Activated naive CD4-positive, alpha-beta T cell (primary cell): ENCODE measurements around the gene ANKRD11.
"Not testable (repeated sequence)": the region's sequence is repeated elsewhere in the genome, so short reads cannot be mapped to it uniquely, and the experiment has no call there.

Experiments
- DNase-seq, 4 experiments: peaks; one replicate each; lab custom pipeline; 2025; lab: John Stamatoyannopoulos, UW

ANKRD11 gene

DNA sequence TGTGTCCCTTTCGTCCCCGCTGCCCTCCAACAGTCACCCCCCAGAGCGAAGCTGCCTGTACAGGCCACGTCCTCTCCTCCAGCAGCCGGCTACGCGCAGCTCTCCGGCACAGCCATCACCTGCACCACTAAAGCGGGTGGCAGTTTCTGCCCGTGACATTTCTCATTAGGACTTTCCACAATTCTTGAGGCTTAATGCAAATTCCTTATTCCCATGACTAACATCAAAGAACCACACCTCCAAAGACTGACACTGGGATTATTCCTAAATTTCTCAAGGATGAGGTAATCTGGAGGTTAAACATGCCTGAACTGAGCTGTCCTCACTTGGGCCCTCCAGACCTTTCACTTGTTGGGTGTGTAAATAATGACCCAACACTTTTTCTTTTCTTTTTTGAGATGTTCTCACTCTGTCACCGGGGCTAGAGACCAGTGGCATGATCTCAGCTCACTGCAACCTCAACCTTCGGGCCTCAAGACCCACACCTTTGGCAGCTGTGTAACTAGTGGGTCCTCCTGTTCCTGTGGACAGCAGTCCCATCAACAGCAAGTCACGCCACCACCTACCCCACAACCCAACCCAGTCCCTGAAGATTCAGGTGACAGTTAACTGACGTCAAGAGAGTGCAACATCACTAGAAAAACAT is 11.7 kb downstream of the ANKRD11 start:
- DNase-seq, result peak in 1 of 4 experiments; percentile 12

DNA sequence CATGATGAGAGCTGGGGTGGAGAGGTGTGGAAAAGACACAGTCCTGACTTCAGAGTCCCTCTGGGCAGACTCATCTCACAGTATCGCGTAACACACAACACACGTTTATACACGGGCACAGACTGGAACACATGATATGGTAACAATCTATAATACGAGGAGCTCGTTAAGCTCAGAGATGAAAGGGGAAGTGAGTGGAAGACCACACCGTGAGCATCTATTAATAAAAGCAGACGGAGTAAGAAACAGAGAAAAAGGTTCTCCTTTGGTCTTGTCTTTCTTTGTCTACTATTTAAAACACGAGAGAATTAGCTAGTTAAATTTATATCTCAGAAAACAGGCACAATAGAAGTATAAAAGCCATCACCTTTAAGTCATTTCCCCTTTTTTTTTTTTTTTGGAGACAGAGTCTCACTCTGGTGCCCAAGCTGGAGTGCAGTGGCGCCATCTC is 13.5 kb downstream of the ANKRD11 start:
- DNase-seq, result no peak

DNA sequence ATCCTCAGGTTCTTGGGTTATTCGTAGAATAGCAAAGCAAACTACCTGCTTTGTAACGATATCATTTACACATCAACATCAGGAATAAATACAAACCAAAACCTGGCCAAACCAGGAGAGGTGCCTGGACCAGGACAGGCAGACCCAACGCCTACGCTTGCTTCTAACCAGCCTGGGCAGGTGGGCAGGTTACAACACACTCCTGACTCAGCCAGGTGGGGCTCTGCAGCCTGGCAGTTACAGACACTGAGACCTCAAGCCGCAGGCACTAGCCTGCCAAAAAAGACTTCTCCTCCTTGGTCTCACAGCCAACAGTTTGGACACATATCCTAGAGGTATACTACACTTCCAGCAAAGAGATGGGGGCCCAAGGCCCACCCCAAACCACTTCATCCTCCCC is 14.0 kb downstream of the ANKRD11 start:
- DNase-seq, result no peak

DNA sequence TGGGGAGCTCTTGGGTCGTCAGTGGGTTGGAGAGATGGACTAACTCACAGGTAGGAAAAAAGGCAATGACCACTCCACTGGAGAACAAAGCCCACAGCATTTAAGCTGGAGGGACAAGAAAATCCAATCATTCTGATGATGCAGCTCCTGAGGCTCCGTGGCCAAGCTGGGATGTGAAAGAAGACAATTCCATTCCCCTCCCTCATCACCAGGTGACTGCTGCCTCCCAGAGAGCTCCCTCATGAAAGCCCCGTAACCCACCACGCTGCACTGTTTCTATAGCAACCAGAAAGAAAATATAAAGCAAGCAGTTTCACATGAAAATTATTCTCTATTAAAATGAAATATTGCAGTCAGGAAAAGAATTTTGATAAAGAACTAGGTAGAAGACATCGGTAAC is 15.2 kb downstream of the ANKRD11 start:
- no peak for DNase-seq

DNA sequence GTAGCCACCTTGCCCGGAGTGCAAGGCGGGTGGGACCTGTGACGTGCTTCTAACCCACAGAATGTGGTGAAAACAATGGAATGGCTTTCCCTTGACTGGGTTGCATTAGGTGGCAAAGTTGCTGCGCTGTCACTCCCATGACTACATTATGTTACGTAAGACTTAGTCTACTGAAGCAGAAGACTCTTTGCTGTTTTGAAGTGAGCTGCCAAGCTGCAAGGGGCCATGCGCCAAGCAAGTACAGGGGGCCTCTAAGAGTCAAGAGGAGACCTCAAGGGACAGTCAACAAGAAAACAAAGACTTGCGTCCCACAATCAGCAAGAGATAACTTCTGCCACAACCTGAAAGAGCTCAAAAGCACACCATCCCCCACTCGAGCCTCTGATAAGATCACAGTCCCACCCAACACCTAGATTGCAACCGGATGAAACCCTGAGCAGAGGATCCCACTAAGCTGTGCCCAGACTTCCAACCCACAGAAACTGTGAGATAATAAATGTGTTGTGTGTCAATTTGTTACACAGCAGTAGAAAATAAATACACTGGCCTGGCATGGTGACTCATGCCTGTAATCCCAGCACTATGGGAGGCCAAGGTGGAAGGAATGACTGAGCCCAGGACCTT is 16.5 kb downstream of the ANKRD11 start:
- no peak for DNase-seq

DNA sequence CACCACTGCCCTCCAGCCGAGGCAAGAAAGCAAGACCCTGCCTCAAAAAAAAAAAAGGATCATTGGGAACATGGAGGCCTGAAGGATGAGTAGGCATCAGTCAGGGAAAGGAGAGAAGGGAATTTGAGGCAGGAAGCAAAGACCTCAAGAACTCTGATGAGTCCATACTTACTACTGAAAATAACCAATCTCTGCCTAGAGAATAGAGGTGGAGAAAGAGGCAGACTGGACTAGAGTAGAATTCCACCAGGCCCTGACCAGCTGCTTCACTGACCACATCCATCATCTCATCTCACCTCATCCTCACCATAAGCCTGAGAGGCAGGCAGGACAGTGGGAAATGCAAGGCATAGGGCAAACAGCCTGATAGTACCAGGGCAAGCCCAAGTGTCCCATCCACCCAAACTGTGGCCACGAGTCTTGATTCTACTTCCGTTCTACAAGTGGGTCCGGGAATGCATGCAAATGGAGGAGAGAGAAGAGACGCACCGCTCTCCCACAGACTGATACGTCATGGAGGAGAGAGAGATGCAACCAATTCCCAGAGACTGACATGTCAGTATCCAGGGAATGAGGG is 17.1 kb downstream of the ANKRD11 start:
- no peak for DNase-seq

DNA sequence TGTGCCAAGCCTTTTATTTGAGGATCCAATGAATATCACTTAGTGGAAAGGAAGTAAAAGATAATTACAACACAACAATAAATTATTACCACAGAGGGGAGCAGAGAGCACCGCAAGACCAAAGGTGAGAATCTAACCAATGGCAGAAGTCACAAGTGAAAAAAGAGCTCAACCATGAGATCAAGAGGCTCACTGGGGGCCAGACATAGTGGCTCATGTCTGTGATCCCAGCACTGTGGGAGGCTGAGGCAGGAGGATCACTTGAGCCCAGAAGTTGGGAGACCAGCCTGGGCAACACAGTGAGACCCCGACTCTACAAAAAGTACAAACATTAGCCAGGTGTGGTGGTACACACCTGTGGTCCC is 17.7 kb downstream of the ANKRD11 start:
- DNase-seq, result no peak

DNA sequence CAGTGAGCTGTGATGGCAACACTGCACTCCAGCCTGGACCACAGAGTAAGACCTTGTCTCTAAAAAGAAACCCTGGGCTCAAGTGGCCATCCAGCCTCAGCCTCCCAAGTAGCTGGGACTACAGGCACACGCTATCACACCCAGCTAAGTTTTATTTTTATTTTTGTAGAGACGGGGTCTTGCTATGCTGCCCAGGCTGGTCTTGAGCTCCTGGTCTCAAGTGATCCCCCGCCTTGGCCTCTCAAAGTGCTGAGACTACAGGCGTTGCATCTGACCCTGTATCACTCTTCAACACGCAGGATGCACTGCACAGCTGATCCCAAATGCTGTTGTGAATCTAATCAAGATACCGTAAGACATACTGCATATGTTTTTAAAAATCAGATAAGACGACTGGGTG is 23.0 kb downstream of the ANKRD11 start:
- DNase-seq, result no peak

DNA sequence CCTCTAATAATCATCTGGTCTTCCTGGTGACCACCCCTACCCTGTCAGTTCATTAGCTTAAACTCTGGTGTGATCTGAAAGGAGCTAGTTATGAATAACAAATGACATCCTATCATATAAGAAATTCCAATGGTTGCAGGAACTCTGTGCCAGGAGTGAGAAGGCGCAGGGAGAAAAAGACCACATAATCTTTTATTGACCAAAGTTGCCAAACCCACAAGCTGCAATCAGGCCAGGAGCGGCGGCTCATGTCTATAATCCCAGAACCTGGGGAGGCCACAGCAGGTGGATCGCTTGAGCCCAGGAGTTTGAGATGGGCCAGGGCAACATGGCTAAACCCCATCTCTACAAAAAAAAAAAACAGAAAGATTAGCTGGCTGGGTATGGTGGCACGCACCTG is 23.4 kb downstream of the ANKRD11 start:
- no peak for DNase-seq

DNA sequence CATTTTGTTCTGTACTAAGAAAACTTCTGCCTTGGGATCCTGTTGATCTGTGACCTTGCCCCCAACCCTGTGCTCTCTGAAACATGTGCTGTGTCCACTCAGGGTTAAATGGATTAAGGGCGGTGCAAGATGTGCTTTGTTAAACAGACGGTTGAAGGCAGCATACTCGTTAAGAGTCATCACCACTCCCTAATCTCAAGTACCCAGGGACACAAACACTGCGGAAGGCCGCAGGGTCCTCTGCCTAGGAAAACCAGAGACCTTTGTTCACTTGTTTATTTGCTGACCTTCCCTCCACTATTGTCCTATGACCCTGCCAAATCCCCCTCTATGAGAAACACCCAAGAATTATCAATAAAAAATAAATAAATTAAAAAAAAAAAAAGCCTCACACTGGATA is 27.0 kb downstream of the ANKRD11 start:
- DNase-seq, result not testable (repeated sequence)

DNA sequence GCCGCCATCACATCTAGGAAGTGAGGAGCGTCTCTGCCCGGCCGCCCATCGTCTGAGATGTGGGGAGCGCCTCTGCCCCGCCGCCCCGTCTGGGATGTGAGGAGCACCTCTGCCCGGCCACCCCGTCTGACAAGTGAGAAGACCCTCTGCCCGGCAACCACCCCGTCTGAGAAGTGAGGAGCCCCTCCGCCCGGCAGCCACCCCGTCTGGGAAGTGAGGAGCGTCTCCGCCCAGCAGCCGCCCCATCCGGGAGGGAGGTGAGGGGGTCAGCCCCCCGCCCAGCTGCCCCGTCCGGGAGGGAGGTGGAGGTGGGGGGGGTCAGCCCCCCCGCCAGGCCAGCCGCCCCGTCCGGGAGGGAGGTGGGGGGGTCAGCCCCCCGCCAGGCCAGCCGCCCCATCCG is 27.7 kb downstream of the ANKRD11 start:
- DNase-seq, result not testable (repeated sequence)

DNA sequence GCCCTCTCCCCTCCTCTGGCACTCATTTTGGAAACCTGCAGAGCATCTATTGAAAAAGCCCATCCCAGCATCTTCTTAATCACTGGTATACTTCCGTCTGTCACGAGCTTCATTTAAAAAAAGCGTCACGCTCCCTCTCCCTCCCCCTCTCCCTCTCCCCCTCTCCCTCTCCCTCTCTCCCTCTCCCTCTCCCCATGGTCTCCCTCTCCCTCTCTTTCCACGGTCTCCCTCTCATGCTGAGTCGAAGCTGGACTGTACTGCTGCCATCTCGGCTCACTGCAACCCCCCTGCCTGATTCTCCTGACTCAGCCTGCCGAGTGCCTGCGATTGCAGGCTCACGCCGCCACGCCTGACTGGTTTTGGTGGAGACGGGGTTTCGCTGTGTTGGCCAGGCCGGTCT is 28.5 kb downstream of the ANKRD11 start:
- not testable (repeated sequence) for DNase-seq

DNA sequence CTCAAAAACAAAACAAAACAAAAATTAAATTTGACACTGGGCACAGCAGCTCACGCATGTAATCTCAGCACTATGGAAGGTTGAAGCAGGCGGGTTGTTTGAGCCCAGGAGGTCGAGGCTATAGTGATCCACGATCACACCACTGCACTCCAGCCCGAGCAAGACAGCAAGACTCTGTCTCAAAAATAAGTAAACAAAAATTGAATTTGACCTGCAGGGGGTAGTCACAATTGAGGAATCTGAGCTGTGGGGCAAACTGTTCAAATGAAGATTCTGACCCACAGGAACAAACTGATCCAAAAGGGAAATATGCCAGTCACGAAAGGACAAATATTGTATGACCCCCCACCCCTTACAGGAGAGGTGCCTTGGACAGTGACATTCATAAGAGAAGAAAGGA is 29.8 kb downstream of the ANKRD11 start:
- no peak for DNase-seq

DNA sequence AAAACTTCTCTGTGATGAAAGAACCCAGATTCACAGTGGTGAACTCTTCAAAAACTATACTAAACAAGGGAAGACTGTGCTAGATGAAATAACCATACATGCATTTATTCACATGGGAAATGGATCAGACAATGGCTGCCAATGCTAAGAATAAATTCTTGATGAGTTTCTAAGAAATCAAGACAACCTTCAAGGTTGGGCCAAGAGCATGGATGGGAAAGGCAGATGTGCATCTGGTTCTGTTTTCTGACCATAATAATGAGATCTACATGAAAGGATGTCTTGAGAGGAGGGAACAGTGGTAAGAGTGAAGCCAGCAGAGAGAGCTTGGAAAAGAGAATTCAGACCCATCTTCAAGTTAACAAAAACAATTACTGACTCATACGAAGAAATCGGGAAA is 31.4 kb downstream of the ANKRD11 start:
- no peak for DNase-seq

DNA sequence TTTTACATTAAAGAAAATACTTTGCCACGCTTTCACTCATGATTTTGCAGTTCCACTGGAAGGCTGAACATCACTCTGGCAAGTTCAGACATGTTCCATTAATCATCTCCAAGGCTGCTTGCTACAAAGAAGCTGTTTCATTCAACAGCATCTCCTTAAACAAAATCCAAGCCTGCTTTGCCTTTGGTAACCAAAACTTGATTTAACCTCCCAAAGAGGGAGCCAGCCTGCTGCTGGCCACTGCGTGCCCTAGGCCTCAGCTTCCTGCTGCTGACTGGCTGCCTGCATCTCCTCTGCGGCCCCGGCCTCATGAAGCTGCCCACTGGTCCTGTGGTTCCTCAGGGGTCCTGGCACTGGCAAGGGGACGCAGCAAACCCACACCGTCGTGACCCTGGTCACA is 31.8 kb downstream of the ANKRD11 start:
- no peak for DNase-seq

DNA sequence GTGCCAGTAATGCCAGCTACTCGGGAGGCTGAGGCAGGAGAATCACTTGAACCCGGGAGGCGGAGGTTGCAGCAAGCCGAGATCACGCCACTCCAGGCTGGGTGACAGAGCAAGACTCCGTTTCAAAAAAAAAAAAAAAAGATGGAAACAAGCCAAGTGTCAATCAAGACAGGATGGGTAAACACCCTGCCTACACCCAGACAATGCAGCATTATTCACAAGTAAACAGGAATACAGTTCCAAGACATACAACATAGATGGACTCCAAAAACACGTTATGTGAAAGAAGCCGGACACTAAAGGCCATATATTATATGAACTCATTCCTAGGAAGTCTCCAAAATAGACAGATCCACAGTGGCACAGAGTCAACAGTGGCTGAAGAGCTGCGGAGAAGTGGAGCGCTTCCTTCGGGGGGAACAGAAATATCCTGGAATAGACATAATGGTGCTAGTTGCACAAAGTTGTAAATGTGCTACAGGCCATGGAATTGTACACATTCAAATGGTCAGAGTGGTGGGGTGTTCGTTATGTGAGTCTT is 33.9 kb downstream of the ANKRD11 start:
- DNase-seq, result no peak

DNA sequence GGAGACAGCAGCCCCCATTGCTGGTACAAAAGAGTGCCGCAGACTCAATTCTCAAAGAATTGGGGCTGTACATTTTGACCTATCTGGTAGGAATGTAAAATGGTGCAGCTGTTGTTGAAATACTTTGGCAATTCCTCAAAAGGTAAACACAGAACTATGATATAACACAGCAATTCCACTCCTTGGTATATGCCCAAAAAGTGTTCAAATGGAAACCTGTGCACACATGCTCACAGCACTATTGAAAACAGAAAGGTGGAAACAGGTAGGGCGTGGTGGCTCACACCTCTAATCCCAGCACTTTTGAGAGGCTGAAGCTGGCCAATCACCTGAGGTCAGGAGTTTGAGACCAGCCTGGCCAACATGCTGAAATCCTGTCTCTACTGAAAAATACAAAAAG is 34.7 kb downstream of the ANKRD11 start:
- DNase-seq, result no peak

DNA sequence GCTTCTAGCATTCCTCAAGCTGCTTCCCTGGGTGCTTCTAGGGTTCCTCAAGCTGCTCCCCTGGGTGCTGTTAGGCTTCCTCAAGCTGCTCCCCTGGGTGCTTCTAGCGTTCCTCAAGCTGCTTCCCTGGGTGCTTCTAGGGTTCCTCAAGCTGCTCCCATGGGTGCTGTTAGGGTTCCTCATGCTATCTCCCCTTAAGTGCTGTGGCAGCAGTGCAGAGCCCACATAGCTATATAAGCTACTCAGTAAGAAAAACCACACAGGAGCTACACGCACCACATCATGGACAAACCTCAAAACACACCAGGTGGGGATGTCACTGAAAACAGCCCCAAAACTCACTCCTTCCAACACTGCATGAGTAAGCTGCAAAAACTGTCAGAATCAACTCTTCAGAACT is 35.2 kb downstream of the ANKRD11 start:
- DNase-seq, result no peak

DNA sequence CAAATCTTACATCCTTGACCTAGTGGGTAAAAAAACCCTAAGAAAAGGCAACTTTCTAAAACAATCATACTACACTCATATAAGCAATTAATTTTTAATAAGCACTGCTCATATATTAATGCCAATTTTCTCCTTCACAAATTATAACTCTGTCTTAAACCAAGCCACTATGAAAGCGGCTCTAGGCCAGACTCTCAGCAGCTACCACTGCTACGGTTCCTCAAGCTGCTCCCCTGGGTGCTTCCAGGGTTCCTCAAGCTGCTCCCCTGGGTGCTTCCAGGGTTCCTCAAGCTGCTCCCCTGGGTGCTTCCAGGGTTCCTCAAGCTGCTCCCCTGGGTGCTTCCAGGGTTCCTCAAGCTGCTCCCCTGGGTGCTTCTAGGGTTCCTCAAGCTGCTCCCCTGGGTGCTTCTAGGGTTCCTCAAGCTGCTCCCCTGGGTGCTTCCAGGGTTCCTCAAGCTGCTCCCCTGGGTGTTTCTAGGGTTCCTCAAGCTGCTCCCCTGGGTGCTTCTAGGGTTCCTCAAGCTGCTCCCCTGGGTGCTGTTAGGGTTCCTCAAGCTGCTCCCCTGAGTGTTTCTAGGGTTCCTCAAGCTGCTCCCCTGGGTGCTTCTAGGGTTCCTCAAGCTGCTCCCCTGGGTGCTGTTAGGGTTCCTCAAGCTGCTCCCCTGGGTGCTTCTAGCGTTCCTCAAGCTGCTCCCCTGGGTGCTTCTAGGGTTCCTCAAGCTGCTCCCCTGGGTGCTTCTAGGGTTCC is 35.8 kb downstream of the ANKRD11 start:
- not testable (repeated sequence) for DNase-seq

DNA sequence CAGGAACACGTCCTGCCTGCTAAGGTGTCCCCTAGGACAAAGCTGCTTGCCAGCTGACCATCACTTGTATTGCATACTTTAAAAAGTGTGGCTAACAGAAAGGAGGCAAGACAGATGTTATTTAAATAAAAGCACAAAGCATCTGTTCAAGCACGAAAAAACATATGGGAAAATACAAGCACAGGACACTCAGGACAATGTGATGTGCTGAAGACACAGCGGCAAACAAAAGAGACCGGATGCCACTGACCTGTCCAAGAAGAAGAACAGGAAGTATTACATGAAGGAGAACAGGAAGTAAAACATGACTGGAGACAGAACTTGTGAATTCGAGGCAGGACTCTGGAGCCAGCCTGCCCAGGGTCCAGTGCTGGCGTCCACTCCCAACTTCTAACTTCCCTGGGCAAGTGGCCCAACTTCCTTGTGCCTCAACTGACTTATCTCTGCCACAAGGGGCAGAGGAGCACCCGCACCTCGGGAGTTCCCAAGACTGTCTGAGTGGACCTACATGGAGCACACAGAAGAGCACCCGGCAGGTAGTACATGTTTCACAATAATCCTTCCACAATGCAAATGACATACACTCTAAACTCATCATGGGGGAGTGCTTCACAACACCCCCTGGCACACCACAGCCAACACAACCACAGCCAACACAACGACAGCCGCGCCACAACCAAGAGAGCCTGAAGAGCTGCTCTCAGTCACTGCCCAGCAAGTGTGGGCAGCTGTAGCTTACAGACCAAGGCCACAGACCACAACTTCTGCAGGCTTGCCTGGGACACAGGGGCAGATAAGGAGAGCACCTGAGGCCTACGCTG is 36.6 kb downstream of the ANKRD11 start:
- no peak for DNase-seq

DNA sequence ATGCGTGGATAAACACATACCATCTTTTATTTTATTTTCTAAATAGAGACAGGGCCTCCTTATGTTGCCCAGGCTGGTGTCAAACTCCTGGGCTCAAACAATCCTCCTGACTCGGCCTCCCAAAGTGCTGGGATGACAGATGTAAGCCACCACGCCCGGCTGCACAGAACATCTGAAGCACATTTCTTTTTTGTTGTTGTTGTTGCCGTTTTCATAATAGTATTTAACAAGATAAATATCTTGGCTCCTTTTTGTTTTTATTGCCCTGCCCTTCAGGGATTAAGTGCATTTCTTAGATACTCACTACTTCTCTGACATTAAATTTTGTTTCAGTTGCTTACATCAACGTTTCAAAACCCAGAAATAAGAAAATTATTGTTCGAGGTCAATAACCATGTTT is 37.4 kb downstream of the ANKRD11 start:
- DNase-seq, result no peak

DNA sequence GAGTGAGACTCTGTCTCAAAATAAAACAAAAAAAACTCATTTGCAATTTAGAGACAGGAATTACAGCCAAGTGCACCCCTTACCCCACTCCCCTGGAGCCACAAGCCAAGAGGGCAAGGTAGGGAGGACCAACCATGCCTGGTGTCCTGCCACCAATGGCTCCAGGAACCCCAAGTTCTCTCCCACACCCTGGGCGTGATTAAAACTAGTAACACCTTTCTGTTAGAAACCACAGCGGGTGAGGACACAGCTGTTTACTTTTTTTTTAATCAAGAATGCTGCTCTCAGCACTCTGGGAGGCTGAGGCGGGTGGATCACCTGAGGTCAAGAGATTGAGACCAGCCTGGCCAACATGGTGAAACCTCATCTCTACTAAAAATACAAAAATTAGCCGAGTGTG is 38.1 kb downstream of the ANKRD11 start:
- DNase-seq, result no peak
